ENCODE results near the gene PPP4C.

PPP4C gene

GRCh38 chr16:30052671-30053372 is 23.0 kb upstream of the PPP4C start:
- Histone ChIP-seq H3K27ac (peak overlapping the region; percentile 60), H3K9me3 (no peaks in the 10 kb centered on the region), H3K36me3 (no peaks in the 10 kb centered on the region), H3K4me3 (ENCODE audit: low read depth in 1 of 2, low read length in 1 of 2) (peak overlapping the region; percentile 72 to 74), H3K27me3 (no peaks in the 10 kb centered on the region), H3K4me1 (ENCODE audit: control insufficient read depth in 1 of 2, insufficient read depth in 1 of 2, low read depth in 1 of 2, low read length in 1 of 2) (peaks cover 10 to 16% of the 10 kb centered on the region in 2 experiments)
- TF ChIP-seq CTCF (IDR thresholded peaks at IDR 0.05): no peak

GRCh38 chr16:30053376-30054015 is 22.3 kb upstream of the PPP4C start:
- Histone ChIP-seq H3K36me3 (no peaks in the 10 kb centered on the region), H3K9me3 (no peaks in the 10 kb centered on the region), H3K27ac (peak overlapping the region; percentile 60), H3K27me3 (no peaks in the 10 kb centered on the region), H3K4me1 (ENCODE audit: control insufficient read depth in 1 of 2, insufficient read depth in 1 of 2, low read depth in 1 of 2, low read length in 1 of 2) (peaks cover 10 to 16% of the 10 kb centered on the region in 2 experiments), H3K4me3 (ENCODE audit: low read depth in 1 of 2, low read length in 1 of 2) (peak overlapping the region; percentile 72 to 74)
- no peak for TF ChIP-seq CTCF (IDR thresholded peaks at IDR 0.05)

- TF ChIP-seq CTCF (IDR thresholded peaks at IDR 0.05): no peak
- Histone ChIP-seq H3K27me3 (no peaks in the 10 kb centered on the region), H3K36me3 (no peaks in the 10 kb centered on the region), H3K4me1 (ENCODE audit: control insufficient read depth in 1 of 2, insufficient read depth in 1 of 2, low read depth in 1 of 2, low read length in 1 of 2) (peaks cover 10 to 16% of the 10 kb centered on the region in 2 experiments), H3K27ac (no peak overlapping the region), H3K4me3 (ENCODE audit: low read depth in 1 of 2, low read length in 1 of 2) (no peak overlapping the region), H3K9me3 (no peaks in the 10 kb centered on the region)
These were observed 21.3 kb upstream of the PPP4C start for GRCh38 chr16:30054451-30054850.

- no peak overlapping the region for H3K4me3 ChIP-seq (ENCODE audit: low read depth in 1 of 2, low read length in 1 of 2)
These were observed 20.7 kb upstream of the PPP4C start for GRCh38 chr16:30054959-30055553.

GRCh38 chr16:30060346-30060745 is 15.4 kb upstream of the PPP4C start:
- Histone ChIP-seq H3K27me3 (no peaks in the 10 kb centered on the region), H3K36me3 (no peaks in the 10 kb centered on the region)

More at GRCh38 chr16:30054959-30055553, 20.7 kb upstream of the PPP4C start:
- Histone ChIP-seq H3K4me1 (ENCODE audit: control insufficient read depth in 1 of 2, insufficient read depth in 1 of 2, low read depth in 1 of 2, low read length in 1 of 2) (peaks cover 10 to 16% of the 10 kb centered on the region in 2 experiments), H3K36me3 (no peaks in the 10 kb centered on the region), H3K27ac (no peak overlapping the region), H3K9me3 (no peaks in the 10 kb centered on the region), H3K27me3 (no peaks in the 10 kb centered on the region)
- TF ChIP-seq CTCF (IDR thresholded peaks at IDR 0.05): no peak

More at GRCh38 chr16:30060346-30060745, 15.4 kb upstream of the PPP4C start:
- no peak for TF ChIP-seq CTCF (IDR thresholded peaks at IDR 0.05)
- Histone ChIP-seq H3K4me3 (ENCODE audit: low read depth in 1 of 2, low read length in 1 of 2) (no peak overlapping the region), H3K27ac (no peak overlapping the region), H3K9me3 (no peaks in the 10 kb centered on the region), H3K4me1 (ENCODE audit: control insufficient read depth in 1 of 2, insufficient read depth in 1 of 2, low read depth in 1 of 2, low read length in 1 of 2) (peaks cover 23% of the 10 kb centered on the region in 2 experiments)

Measured in neutrophil (primary cell).